Hepatocyte (in vitro differentiated cells): ENCODE results near the gene DZIP3. TPM values are rescaled to one million over a fixed set of nuclear protein-coding genes. Genes with fewer than 3 reads are reported as not detected.
"Not testable (repeated sequence)": the region's sequence is repeated elsewhere in the genome, so short reads cannot be mapped to it uniquely, and the experiment has no call there.

Experiments
- DNase-seq: peaks from one replicate; pipeline ENCODE4 v3.0.0-alpha.2; 2016; ENCODE audit warnings: low spot score
- H2AFZ ChIP-seq: fragments of 200-600 bp; sonication (generic); 2 replicates; pipeline ENCODE4 v1.6.0; 2016; ENCODE audit warnings: antibody characterized with exemption, mild to moderate bottlenecking
- H3K27ac ChIP-seq: fragments of 200-600 bp; sonication (generic); 2 replicates; pipeline ENCODE4 v1.5.1; 2016; ENCODE audit warnings: mild to moderate bottlenecking
- H3K27me3 ChIP-seq: fragments of 200-600 bp; sonication (generic); 2 replicates; pipeline ENCODE4 v1.6.1; 2016
- H3K36me3 ChIP-seq: fragments of 200-600 bp; sonication (generic); replicated peaks from 2 replicates; pipeline ENCODE4 v1.5.1; 2016; ENCODE audit warnings: low read depth; ENCODE audit not compliant: insufficient read depth
- H3K4me1 ChIP-seq: fragments of 200-600 bp; sonication (generic); 2 replicates; pipeline ENCODE4 v1.5.1; 2016; ENCODE audit warnings: mild to moderate bottlenecking, moderate library complexity; ENCODE audit not compliant: insufficient read depth
- H3K4me2 ChIP-seq: fragments of 200-600 bp; sonication (generic); 2 replicates; pipeline ENCODE4 v1.6.0; 2016
- H3K4me3 ChIP-seq: fragments of 200-600 bp; sonication (generic); 2 replicates; pipeline ENCODE4 v1.5.1; 2016; ENCODE audit warnings: mild to moderate bottlenecking
- H3K79me2 ChIP-seq: fragments of 200-600 bp; sonication (generic); 2 replicates; pipeline ENCODE4 v1.6.0; 2017; ENCODE audit warnings: mild to moderate bottlenecking
- H3K9me2 ChIP-seq: fragments of 200-600 bp; sonication (generic); replicated peaks from 2 replicates; pipeline ENCODE4 v1.6.0; 2017; ENCODE audit warnings: mild to moderate bottlenecking; ENCODE audit not compliant: insufficient read depth
- H3K9me3 ChIP-seq: fragments of 200-600 bp; sonication (generic); 2 replicates; pipeline ENCODE4 v1.5.1; 2016; ENCODE audit warnings: low read depth, mild to moderate bottlenecking
- H4K20me1 ChIP-seq: fragments of 200-600 bp; sonication (generic); 2 replicates; pipeline ENCODE4 v1.6.0; 2016; ENCODE audit warnings: mild to moderate bottlenecking; ENCODE audit not compliant: insufficient read depth, poor library complexity, severe bottlenecking
- CTCF ChIP-seq: fragments of 200-600 bp; sonication (generic); IDR thresholded peaks from 2 replicates; pipeline ENCODE4 v1.5.1; 2016; ENCODE audit warnings: antibody characterized with exemption, mild to moderate bottlenecking; ENCODE audit not compliant: poor library complexity
- EZH2 ChIP-seq: fragments of 200-600 bp; sonication (generic); IDR thresholded peaks from 2 replicates; pipeline ENCODE4 v1.6.1; 2016; ENCODE audit warnings: antibody characterized with exemption, mild to moderate bottlenecking, borderline replicate concordance
- EZH2phosphoT487 ChIP-seq: fragments of 200-600 bp; sonication (generic); IDR thresholded peaks from one replicate; pipeline ENCODE4 v1.6.1; 2018; ENCODE audit warnings: antibody characterized with exemption, mild to moderate bottlenecking, low read depth, moderate library complexity; ENCODE audit not compliant: unreplicated experiment, severe bottlenecking
- WGBS: methylation state at CpG from one replicate; pipeline ENCODE4 v1.1.6; 2016; ENCODE audit warnings: low lambda C conversion rate; ENCODE audit errors: missing lambda C conversion rate; 5-methylcytosine and 5-hydroxymethylcytosine counted together
- polyA plus RNA-seq: library from polyadenylated mRNA; unstranded; fragments of >200 nt; fragmentation: Nextera tagmentation; extraction: Ambion mirVana; gene quantifications from 2 replicates; pipeline ENCODE4 v1.2.1, GENCODE V29; 2016
- total RNA-seq: library from RNA; depleted of rRNA; stranded (reverse); fragments of >200 nt; gene quantifications from 2 replicates; pipeline ENCODE4 v1.2.3, GENCODE V29; 2014

DZIP3 gene
- total and polyA plus RNA-seq, 2 experiments from 2014 or later, result 10.8 to 18.5 TPM

- H3K79me2 ChIP-seq, result peaks cover 9% of the 10 kb centered on the region
- no peaks in the 10 kb centered on the region for H3K9me3 ChIP-seq
- TF ChIP-seq EZH2 (no peak), CTCF (no peak), EZH2phosphoT487 (no peak)
- no peaks in the 10 kb centered on the region for H3K27me3 ChIP-seq
- no peak overlapping the region for H3K4me3 ChIP-seq
- no peak overlapping the region for H3K27ac ChIP-seq
- H3K4me2 ChIP-seq, result no peak overlapping the region
- no peak for DNase-seq
- no peaks in the 10 kb centered on the region for H3K36me3 ChIP-seq
- WGBS, result 84% methylated on average over 4 of the region's 4 CpGs
- peaks cover 4% of the 10 kb centered on the region for H4K20me1 ChIP-seq
- no peak overlapping the region for H2AFZ ChIP-seq
- no peaks in the 10 kb centered on the region for H3K4me1 ChIP-seq
- H3K9me2 ChIP-seq, result no peaks in the 10 kb centered on the region
These were observed 16.0 kb downstream of the DZIP3 start for GRCh38 chr3:108605491-108605890.

- H3K79me2 ChIP-seq, result peaks cover 6% of the 10 kb centered on the region
- H3K27ac ChIP-seq, result no peak overlapping the region
- WGBS, result 82% methylated on average over 4 of the region's 4 CpGs
- no peaks in the 10 kb centered on the region for H3K4me1 ChIP-seq
- no peaks in the 10 kb centered on the region for H4K20me1 ChIP-seq
- H2AFZ ChIP-seq, result no peak overlapping the region
- H3K4me3 ChIP-seq, result no peak overlapping the region
- H3K9me3 ChIP-seq, result no peaks in the 10 kb centered on the region
- H3K27me3 ChIP-seq, result no peaks in the 10 kb centered on the region
- H3K9me2 ChIP-seq, result no peaks in the 10 kb centered on the region
- DNase-seq, result no peak
- no peak overlapping the region for H3K4me2 ChIP-seq
- no peaks in the 10 kb centered on the region for H3K36me3 ChIP-seq
- TF ChIP-seq EZH2phosphoT487, result no peak
- TF ChIP-seq CTCF, result no peak
- TF ChIP-seq EZH2, result no peak
These were observed 19.2 kb downstream of the DZIP3 start for GRCh38 chr3:108608750-108609149.

- H3K27me3 ChIP-seq, result no peaks in the 10 kb centered on the region
- H3K4me1 ChIP-seq, result no peaks in the 10 kb centered on the region
- no peaks in the 10 kb centered on the region for H3K9me3 ChIP-seq
- no peak for DNase-seq
- no peak overlapping the region for H2AFZ ChIP-seq
- H3K4me2 ChIP-seq, result no peak overlapping the region
- TF ChIP-seq CTCF (no peak), EZH2phosphoT487 (no peak), EZH2 (no peak)
- H3K27ac ChIP-seq, result no peak overlapping the region
- no peaks in the 10 kb centered on the region for H4K20me1 ChIP-seq
- H3K36me3 ChIP-seq, result no peaks in the 10 kb centered on the region
- no peaks in the 10 kb centered on the region for H3K79me2 ChIP-seq
- no peak overlapping the region for H3K4me3 ChIP-seq
- no peaks in the 10 kb centered on the region for H3K9me2 ChIP-seq
- WGBS, result 100% methylated on average over 1 of the region's 1 CpG
These were observed 21.1 kb downstream of the DZIP3 start for GRCh38 chr3:108610651-108611050.

GRCh38 chr3:108616090-108616489 is 26.6 kb downstream of the DZIP3 start:
- H3K9me2 ChIP-seq, DNase-seq, H3K27me3 ChIP-seq, H3K27ac ChIP-seq, H3K9me3 ChIP-seq, H3K4me3 ChIP-seq, H3K36me3 ChIP-seq, H3K4me1 ChIP-seq, H4K20me1 ChIP-seq, H3K4me2 ChIP-seq, H2AFZ ChIP-seq, H3K79me2 ChIP-seq: not testable (repeated sequence)
- WGBS, result 98% methylated on average over 8 of the region's 8 CpGs
